Uterus (tissue), 2 donors: ENCODE measurements around the gene ABI2.
"Not testable (repeated sequence)": the region's sequence is repeated elsewhere in the genome, so short reads cannot be mapped to it uniquely, and the experiment has no call there.

Experiments used
- POLR2A ChIP-seq, 2 donors: fragments of 450-650 bp; IDR thresholded peaks; one replicate each; pipeline ENCODE4 v1.6.1; 2016; ENCODE audit warnings: antibody characterized with exemption in 2 of 2, mild to moderate bottlenecking in 1 of 2, moderate library complexity in 1 of 2
- TF ChIP-seq, protein P1 (sequence below), 4 experiments: fragments of 200-600 bp in 2 of 4; fragments of 450-650 bp in 2 of 4; sonication (generic) in 2 of 4; IDR thresholded peaks; one replicate each; pipeline ENCODE4 v1.5.1; 2016 to 2019; ENCODE audit warnings: antibody characterized with exemption in 4 of 4, mild to moderate bottlenecking in 2 of 4, moderate library complexity in 1 of 4

- TF ChIP-seq, protein P1, sequence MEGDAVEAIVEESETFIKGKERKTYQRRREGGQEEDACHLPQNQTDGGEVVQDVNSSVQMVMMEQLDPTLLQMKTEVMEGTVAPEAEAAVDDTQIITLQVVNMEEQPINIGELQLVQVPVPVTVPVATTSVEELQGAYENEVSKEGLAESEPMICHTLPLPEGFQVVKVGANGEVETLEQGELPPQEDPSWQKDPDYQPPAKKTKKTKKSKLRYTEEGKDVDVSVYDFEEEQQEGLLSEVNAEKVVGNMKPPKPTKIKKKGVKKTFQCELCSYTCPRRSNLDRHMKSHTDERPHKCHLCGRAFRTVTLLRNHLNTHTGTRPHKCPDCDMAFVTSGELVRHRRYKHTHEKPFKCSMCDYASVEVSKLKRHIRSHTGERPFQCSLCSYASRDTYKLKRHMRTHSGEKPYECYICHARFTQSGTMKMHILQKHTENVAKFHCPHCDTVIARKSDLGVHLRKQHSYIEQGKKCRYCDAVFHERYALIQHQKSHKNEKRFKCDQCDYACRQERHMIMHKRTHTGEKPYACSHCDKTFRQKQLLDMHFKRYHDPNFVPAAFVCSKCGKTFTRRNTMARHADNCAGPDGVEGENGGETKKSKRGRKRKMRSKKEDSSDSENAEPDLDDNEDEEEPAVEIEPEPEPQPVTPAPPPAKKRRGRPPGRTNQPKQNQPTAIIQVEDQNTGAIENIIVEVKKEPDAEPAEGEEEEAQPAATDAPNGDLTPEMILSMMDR (IDR thresholded peaks at IDR 0.05): not testable (repeated sequence)
- TF ChIP-seq POLR2A (IDR thresholded peaks at IDR 0.05): not testable (repeated sequence)
These were observed 44.5 kb downstream of the ABI2 start for GRCh38 chr2:203372706-203373105.
